HK-2 (cell line): Measurements from ENCODE around the gene ZNF112.

Experiments used
- DNase-seq: peaks from one replicate; pipeline ENCODE4 v3.0.0-alpha.2; 2018; ENCODE audit not compliant: unreplicated experiment

Gene ZNF112

DNA sequence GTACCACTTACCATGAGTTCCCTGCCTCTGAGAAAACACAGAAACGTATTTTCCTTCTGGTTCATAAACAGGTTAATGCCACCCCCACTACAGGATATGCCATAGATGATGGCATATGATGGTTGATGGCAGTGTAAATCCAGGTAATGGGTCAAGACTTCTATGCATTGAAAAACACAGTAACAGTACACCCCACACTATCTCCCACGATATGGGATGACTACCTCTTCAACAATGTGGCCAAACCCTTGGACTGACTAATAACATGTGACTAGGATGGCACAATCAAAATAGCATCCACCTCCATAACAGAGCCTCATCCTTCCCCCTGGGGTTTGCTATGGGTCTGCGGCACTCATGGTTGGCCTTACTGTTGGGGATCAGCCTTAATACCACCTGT is 73.6 kb downstream of the ZNF112 start:
- DNase-seq: no peak

DNA sequence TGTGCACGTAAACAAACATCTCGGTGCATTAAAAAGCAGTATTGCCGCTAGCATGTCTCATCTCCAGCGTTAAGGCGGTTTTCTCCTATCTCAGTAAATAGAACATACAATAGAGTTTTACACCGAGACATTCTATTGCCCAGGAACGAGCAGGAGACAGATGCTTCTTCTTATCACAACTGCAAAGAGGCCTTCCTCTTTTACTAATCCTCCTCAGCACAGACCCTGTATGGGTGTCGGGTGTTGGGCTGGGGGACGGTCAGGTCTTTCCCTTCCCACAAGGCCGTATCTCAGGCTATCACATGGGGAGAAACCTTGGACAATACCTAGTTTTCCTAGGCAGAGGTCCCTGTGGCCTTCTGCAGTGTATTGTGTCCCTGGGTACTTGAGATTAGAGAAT is 75.6 kb downstream of the ZNF112 start:
- no peak for DNase-seq

DNA sequence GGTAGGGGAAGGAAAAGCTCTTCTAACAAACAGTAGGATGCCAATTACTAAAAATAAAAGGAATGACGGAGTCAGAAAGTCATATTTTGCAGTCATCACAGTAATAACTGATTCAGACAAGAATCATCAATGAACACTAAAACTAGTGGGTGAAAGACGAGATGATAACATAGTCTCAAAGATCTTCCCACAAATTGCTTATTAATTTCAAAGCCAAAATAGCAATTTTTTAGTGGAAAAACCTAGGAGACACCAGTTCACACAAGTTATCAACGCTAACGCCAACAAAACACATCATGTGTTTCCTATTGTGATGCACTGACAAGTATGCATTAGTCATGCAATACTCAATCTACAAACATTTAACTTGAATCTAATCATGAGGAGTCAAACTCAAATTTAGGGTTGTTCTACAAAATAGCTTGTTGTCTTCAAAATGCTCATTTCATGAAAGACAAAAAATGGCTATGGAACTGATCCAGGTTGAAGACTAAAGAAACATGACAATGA is 78.2 kb downstream of the ZNF112 start:
- no peak for DNase-seq

DNA sequence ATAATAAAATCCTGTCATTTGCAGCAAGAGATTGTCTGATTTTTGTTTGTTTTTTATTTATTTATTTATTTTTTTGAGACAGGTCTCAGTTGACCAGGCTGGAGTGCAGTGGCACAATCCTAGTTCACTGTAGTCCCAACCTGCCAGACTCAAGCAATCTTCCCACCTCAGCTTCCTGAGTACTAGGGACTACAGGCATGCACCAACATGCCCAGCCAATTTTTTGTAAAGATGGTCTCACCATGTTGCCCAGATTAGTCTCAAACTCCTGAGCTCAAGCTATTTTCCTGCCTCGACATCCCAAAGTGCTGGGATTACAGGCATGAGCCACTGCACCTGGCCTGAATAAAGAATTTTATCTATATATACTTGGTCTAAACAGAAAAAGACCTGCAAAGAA is 79.1 kb downstream of the ZNF112 start:
- DNase-seq: no peak
